ENCODE results near the gene ATP7B.

DNA sequence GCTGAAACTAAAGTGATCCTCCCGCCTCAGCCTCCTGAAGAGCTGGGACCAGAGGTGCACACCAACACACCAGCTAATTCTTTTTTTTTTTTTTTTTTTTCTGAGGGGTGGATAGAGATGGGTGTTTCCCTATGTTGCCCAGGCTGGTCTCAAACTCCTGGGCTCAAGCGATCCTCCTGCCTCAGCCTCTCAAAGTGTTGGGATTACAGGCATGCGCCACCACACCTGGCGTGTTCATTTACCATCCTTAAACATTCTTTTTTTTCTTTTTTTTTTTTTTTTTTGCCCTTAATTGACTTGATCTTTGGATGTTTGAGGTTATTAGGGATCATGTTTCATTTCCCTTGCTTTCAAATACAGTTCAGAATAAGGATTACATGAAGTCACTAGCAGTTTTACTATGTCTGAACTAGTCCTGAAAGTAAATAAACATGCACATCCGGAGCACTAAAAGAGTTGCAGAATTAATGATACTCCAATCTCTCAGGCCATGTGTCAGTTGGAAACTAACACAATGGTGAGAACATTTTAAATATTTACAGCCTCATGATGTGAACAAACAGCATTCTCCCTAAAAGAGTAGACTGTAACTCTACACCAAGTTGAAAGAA, 23.5 kb upstream of the ATP7B start:
- TF ChIP-seq CTCF (conservative IDR thresholded peaks at IDR 0.05; ENCODE audit: low read length) (no peak), EZH2phosphoT487 (IDR thresholded peaks at IDR 0.05; ENCODE audit: borderline replicate concordance, low read depth, low read length) (no peak)
